Astrocyte of the spinal cord (primary cell): ENCODE data around the gene EMC1.
A peak's percentile ranks its signal among the peaks of the same experiment; 100 is the strongest.
"Not testable (repeated sequence)": the region's sequence is repeated elsewhere in the genome, so short reads cannot be mapped to it uniquely, and the experiment has no call there.

Source experiments
- DNase-seq: peaks from one replicate; pipeline ENCODE4 v3.0.0; 2011; ENCODE audit warnings: low read depth, low spot score
- H3K4me3 ChIP-seq: 2 replicates; pipeline ENCODE4 v1.5.1; 2011; ENCODE audit warnings: low read depth, mild to moderate bottlenecking, low read length, moderate library complexity
- CTCF ChIP-seq: IDR thresholded peaks from 2 replicates; pipeline ENCODE4 v1.5.1; 2012; ENCODE audit warnings: low read depth, mild to moderate bottlenecking, low read length, inconsistent platforms
- in situ Hi-C: cut with HindIII; loops from 2 replicates; pipeline ENCODE4 v1.10.0; 2017; ENCODE audit warnings: low sequenced_read_pairs

EMC1 gene

GRCh38 chr1:19257178-19257914, 6.0 kb upstream of the EMC1 start:
- no peak for TF ChIP-seq CTCF
- in situ Hi-C loops: no loop called here
- DNase-seq: no peak
- H3K4me3 ChIP-seq: no peak overlapping the region

GRCh38 chr1:19256301-19256700, 5.0 kb upstream of the EMC1 start:
- in situ Hi-C loops, H3K4me3 ChIP-seq, DNase-seq: not testable (repeated sequence)

GRCh38 chr1:19255288-19255687, 4.0 kb upstream of the EMC1 start:
- no peak for TF ChIP-seq CTCF
- H3K4me3 ChIP-seq: no peak overlapping the region
- in situ Hi-C loops: no loop called here
- no peak for DNase-seq

GRCh38 chr1:19254416-19254815, 3.1 kb upstream of the EMC1 start:
- no peak for TF ChIP-seq CTCF
- DNase-seq: no peak
- in situ Hi-C loops: no loop called here
- H3K4me3 ChIP-seq: no peak overlapping the region

- TF ChIP-seq CTCF: no peak
- DNase-seq: no peak
- peak overlapping the region; percentile 99 for H3K4me3 ChIP-seq
- in situ Hi-C loops: no loop called here
These were observed 557 bp downstream of the EMC1 start for GRCh38 chr1:19250629-19251304.

GRCh38 chr1:19240673-19241538, 10.4 kb downstream of the EMC1 start:
- TF ChIP-seq CTCF: peak; percentile 96
- H3K4me3 ChIP-seq: no peak overlapping the region
- in situ Hi-C loops: no loop called here
- peak; percentile 50 for DNase-seq
